GM06990 (cell line): ENCODE measurements around the gene NPTXR.

ENCODE experiments used
- DNase-seq: peaks from one replicate; pipeline ENCODE4 v3.0.0-alpha.2; 2011; ENCODE audit not compliant: insufficient read length; ENCODE audit errors: extremely low read depth
- H3K27me3 ChIP-seq: replicated peaks from 2 replicates; pipeline ENCODE4 v1.6.0; 2011; ENCODE audit warnings: low read length; ENCODE audit not compliant: control insufficient read depth, insufficient read depth
- H3K36me3 ChIP-seq: 2 replicates; pipeline ENCODE4 v1.5.1; 2011; ENCODE audit warnings: low read length; ENCODE audit not compliant: control insufficient read depth, insufficient read depth
- H3K4me3 ChIP-seq: replicated peaks from 2 replicates; pipeline ENCODE4 v1.5.1; 2011; ENCODE audit warnings: low read depth, mild to moderate bottlenecking, control low read depth, low read length
- TF ChIP-seq, protein P1 (sequence below): IDR thresholded peaks from 2 replicates; pipeline ENCODE4 v1.5.1; 2011; ENCODE audit warnings: low read length, control low read depth, mild to moderate bottlenecking, inconsistent platforms; ENCODE audit not compliant: insufficient read depth, poor library complexity, severe bottlenecking

Gene NPTXR

DNA sequence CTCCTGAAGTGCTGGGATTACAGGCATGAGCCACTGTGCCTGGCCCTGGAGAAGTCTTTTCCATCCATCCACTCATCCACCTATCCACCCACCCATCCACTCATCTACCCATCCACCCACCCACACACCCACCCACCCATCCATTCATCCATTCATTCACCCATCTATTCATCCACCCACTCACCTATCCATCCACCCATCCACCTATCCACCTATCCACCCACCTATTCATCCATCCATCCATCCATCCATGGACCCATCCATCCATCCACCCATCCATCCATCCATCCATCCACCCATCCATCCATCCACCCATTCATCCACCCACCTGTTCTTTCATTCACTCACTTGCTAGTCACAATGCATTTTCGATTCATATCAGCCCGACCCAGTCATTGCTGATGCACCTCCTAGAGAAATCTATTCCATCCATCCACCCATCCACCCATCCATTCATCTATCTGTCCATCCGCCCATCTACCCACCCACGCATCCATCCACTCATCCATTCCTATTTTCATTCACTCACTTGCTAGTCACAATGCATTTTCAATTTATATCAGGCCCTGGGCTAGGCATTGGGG is 70.4 kb downstream of the NPTXR start:
- no peak for DNase-seq
- Histone ChIP-seq H3K36me3 (no peaks in the 10 kb centered on the region), H3K4me3 (no peak overlapping the region), H3K27me3 (no peaks in the 10 kb centered on the region)
- TF ChIP-seq, protein P1, sequence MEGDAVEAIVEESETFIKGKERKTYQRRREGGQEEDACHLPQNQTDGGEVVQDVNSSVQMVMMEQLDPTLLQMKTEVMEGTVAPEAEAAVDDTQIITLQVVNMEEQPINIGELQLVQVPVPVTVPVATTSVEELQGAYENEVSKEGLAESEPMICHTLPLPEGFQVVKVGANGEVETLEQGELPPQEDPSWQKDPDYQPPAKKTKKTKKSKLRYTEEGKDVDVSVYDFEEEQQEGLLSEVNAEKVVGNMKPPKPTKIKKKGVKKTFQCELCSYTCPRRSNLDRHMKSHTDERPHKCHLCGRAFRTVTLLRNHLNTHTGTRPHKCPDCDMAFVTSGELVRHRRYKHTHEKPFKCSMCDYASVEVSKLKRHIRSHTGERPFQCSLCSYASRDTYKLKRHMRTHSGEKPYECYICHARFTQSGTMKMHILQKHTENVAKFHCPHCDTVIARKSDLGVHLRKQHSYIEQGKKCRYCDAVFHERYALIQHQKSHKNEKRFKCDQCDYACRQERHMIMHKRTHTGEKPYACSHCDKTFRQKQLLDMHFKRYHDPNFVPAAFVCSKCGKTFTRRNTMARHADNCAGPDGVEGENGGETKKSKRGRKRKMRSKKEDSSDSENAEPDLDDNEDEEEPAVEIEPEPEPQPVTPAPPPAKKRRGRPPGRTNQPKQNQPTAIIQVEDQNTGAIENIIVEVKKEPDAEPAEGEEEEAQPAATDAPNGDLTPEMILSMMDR: no peak

DNA sequence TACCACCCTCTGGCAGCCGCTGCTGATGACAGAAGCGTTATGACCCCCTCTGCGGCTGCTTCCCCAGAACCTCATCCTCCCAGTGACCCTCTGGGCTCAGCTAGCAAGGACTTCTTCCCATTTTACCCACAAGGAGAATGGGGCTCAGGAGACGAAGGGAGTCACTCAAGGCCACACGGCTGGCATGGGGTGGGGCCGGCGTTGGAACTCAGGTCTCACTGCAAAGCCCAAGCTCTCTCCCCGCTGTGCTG is 71.3 kb downstream of the NPTXR start:
- TF ChIP-seq, protein P1: no peak
- no peak for DNase-seq
- no peak overlapping the region for H3K4me3 ChIP-seq
- no peaks in the 10 kb centered on the region for H3K27me3 ChIP-seq
- no peaks in the 10 kb centered on the region for H3K36me3 ChIP-seq

DNA sequence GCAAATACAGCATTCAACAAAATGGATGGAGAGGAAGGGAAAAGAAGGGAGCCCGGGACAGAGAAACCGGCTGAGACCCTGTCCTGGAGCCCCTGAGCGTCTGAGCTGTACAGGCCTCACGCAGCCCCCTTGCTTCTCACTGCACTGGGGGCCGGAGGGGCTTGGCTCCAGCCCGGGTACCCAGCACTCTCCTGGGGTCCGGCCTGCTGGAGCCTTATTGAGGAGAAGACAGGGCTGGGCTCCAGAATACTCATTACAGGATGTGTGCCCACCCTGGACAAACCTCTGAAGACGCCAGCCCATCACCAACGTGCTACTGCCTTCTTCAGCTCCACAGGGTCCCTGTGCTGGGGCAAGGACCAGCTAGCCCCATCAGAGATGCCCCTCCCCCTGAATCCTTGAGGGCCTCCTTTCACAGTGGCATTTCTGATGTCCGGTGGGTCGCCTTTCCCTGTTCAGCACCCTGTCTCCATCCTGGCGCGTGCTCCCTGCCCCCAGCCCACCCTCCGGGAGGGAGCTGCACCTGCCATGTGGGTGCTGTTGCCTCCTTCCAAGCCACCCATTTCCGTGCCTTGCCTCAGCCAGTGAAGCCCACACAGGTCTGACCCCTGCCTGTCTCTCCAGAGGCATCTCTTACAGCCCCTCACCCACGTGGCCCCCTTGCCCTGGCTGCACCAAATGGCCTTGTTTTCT is 73.4 kb downstream of the NPTXR start:
- Histone ChIP-seq H3K4me3 (no peak overlapping the region), H3K27me3 (no peaks in the 10 kb centered on the region; the same call in 1 of the 2 replicates), H3K36me3 (no peaks in the 10 kb centered on the region)
- no peak for DNase-seq
- TF ChIP-seq, protein P1: no peak
